Measurements from ENCODE around the gene SHH. TPM values are rescaled to one million over a fixed set of nuclear protein-coding genes. Genes with fewer than 3 reads are reported as not detected.

The SHH gene
- polyA plus RNA-seq, 3 donors = 1.5 to 4.6 (median 3.3) TPM

GRCh38 chr7:155766966-155767916, 45.0 kb downstream of the SHH start:
- DNase-seq = no peak

GRCh38 chr7:155766386-155766785, 45.9 kb downstream of the SHH start:
- DNase-seq = no peak

GRCh38 chr7:155765458-155765857, 46.8 kb downstream of the SHH start:
- no peak for DNase-seq

- no peak for DNase-seq
These were observed 47.8 kb downstream of the SHH start for GRCh38 chr7:155764438-155764793.

- no peak for DNase-seq
These were observed 48.4 kb downstream of the SHH start for GRCh38 chr7:155763691-155764437.

GRCh38 chr7:155763122-155763521, 49.1 kb downstream of the SHH start:
- DNase-seq = no peak

GRCh38 chr7:155762655-155763054, 49.6 kb downstream of the SHH start:
- no peak for DNase-seq

GRCh38 chr7:155762036-155762435, 50.2 kb downstream of the SHH start:
- DNase-seq = no peak

GRCh38 chr7:155761162-155761561, 51.1 kb downstream of the SHH start:
- DNase-seq = no peak

- no peak for DNase-seq
These were observed 52.4 kb downstream of the SHH start for GRCh38 chr7:155759740-155760430.

- no peak for DNase-seq
These were observed 53.9 kb downstream of the SHH start for GRCh38 chr7:155758348-155758747.

GRCh38 chr7:155756322-155756721, 55.9 kb downstream of the SHH start:
- DNase-seq = no peak

- no peak for DNase-seq
These were observed 57.2 kb downstream of the SHH start for GRCh38 chr7:155755026-155755425.

- DNase-seq = no peak
These were observed 58.1 kb downstream of the SHH start for GRCh38 chr7:155754165-155754564.

GRCh38 chr7:155753446-155753965, 58.8 kb downstream of the SHH start:
- DNase-seq = no peak

GRCh38 chr7:155752756-155753445, 59.4 kb downstream of the SHH start:
- DNase-seq = no peak

- DNase-seq = no peak
These were observed 60.9 kb downstream of the SHH start for GRCh38 chr7:155751409-155751808.

- no peak for DNase-seq
These were observed 61.8 kb downstream of the SHH start for GRCh38 chr7:155750255-155751125.
